Spleen (tissue), 11 donors: ENCODE data around the gene MAST4. TPM values are rescaled to one million over a fixed set of nuclear protein-coding genes. Genes with fewer than 3 reads are reported as not detected.

ENCODE experiments used
- DNase-seq: peaks from one replicate; pipeline ENCODE4 v3.0.0-alpha.2; 2020
- H3K27ac ChIP-seq, 8 donors: fragments of 200-600 bp; sonication (generic) in 7 of 8; 1 replicate in 4 of 8; 2 replicates in 4 of 8; pipeline versions ENCODE4 v1.5.0 to v1.8.0; 2016 to 2021; ENCODE audit warnings: inconsistent platforms in 4 of 8, mild to moderate bottlenecking in 4 of 8, moderate library complexity in 1 of 8
- H3K27me3 ChIP-seq, 7 donors: fragments of 200-600 bp; sonication (generic) in 6 of 7; replicated peaks in 1 of 7; 1 replicate in 4 of 7; 2 replicates in 3 of 7; pipeline versions ENCODE4 v1.5.0 to v1.8.0; 2016 to 2021; ENCODE audit warnings: inconsistent platforms in 3 of 7, mild to moderate bottlenecking in 1 of 7
- H3K36me3 ChIP-seq, 6 donors: fragments of 200-600 bp; sonication (generic) in 5 of 6; 1 replicate in 4 of 6; 2 replicates in 2 of 6; pipeline versions ENCODE4 v1.5.0 to v1.8.0; 2016 to 2021; ENCODE audit warnings: inconsistent platforms in 2 of 6
- H3K4me1 ChIP-seq, 6 donors: fragments of 200-600 bp; sonication (generic) in 5 of 6; 1 replicate in 3 of 6; 2 replicates in 3 of 6; pipeline versions ENCODE4 v1.5.0 to v1.8.0; 2016 to 2021; ENCODE audit warnings: inconsistent platforms in 3 of 6
- H3K4me3 ChIP-seq, 8 donors: fragments of 200-600 bp; sonication (generic) in 7 of 8; 1 replicate in 4 of 8; 2 replicates in 4 of 8; pipeline versions ENCODE4 v1.5.0 to v1.8.0; 2016 to 2021; ENCODE audit warnings: inconsistent platforms in 4 of 8, mild to moderate bottlenecking in 4 of 8, moderate library complexity in 2 of 8
- H3K9me3 ChIP-seq, 8 donors: fragments of 200-600 bp; sonication (generic) in 7 of 8; 1 replicate in 4 of 8; 2 replicates in 4 of 8; pipeline versions ENCODE4 v1.5.0 to v1.8.0; 2016 to 2021; ENCODE audit warnings: inconsistent platforms in 4 of 8
- CTCF ChIP-seq, 11 experiments: fragments of 200-600 bp in 7 of 11; fragments of 450-650 bp in 4 of 11; sonication (generic) in 4 of 11; IDR thresholded peaks in 8 of 11; conservative IDR thresholded peaks in 3 of 11; 1 replicate in 7 of 11; 2 replicates in 4 of 11; pipeline versions ENCODE4 v1.4.0 to v1.8.0; 2016 to 2021; ENCODE audit warnings: antibody characterized with exemption in 11 of 11, inconsistent platforms in 4 of 11, mild to moderate bottlenecking in 1 of 11
- POLR2A ChIP-seq, 3 donors: fragments of 450-650 bp; IDR thresholded peaks; one replicate each; pipeline ENCODE4 v1.5.1; 2017; ENCODE audit warnings: antibody characterized with exemption in 3 of 3, mild to moderate bottlenecking in 1 of 3
- POLR2AphosphoS5 ChIP-seq, 3 donors: sonication (generic); formaldehyde crosslinking; IDR thresholded peaks; one replicate each; pipeline ENCODE4 v1.5.1; 2017; ENCODE audit warnings: antibody characterized with exemption in 3 of 3
- WGBS, 5 donors: extraction: QIAGEN DNeasy Blood & Tissue Kit in 3 of 5; methylation state at CpG; one replicate each; pipeline versions ENCODE4 v1.1.5 to v1.1.7; 2013 to 2018; 5-methylcytosine and 5-hydroxymethylcytosine counted together
- intact Hi-C: fragments of 100-400 bp; cut with DNase I; formaldehyde crosslinking; loops from one replicate; pipeline ENCODE4 v1.15.0; 2023; ENCODE audit warnings: low total_unique reads
- polyA plus RNA-seq, 3 donors: library from polyadenylated mRNA; stranded (reverse); fragments of 200-250 nt; gene quantifications; one replicate each; pipeline ENCODE4 v1.2.1, GENCODE V29; 2013
- total RNA-seq, 7 donors: library from RNA; depleted of rRNA in 3 of 7; stranded (reverse); fragments of >200 nt in 3 of 7; fragmentation: NEBNext Ultra II Directional in 4 of 7; extraction: Animal tissue kit (Norgen Biotek cat#: 25700) in 4 of 7; gene quantifications; one replicate each; pipeline versions ENCODE4 v1.1.0 to v1.2.1, GENCODE V29; 2016 to 2021
- donor health status: healthy with polysubstance abuse.
- donor health status: DM: no; HTN: no; CAD: no; lungs with moderate emphysema.
- donor health status: DM: no; HTN: no; CAD: no.
- donor health status: Bipolar disorder and iron deficiency.
- donor health status: healthy.
- donor health status: DM: no; HTN: no; CAD: no.
- donor health status: DM: yes; HTN: yes; CAD: no.

Gene MAST4
- total and polyA plus RNA-seq, 10 donors = 2.5 to 43.7 (median 25.4) TPM

GRCh38 chr5:67045816-67046740, 449.9 kb downstream of the MAST4 start:
- no peak overlapping the region for H3K4me3 ChIP-seq
- H3K27ac ChIP-seq = no peak overlapping the region
- H3K27me3 ChIP-seq = no peaks in the 10 kb centered on the region
- peaks cover 0 to 15% (median 5%) of the 10 kb centered on the region in 6 donors for H3K4me1 ChIP-seq
- DNase-seq = no peak
- 89 to 93% (median 91%) methylated on average over 6 of the region's 6 CpGs for WGBS, 5 donors
- no peaks in the 10 kb centered on the region for H3K36me3 ChIP-seq
- no peak for TF ChIP-seq POLR2AphosphoS5 (IDR thresholded peaks at IDR 0.05)
- no peak for TF ChIP-seq POLR2A (IDR thresholded peaks at IDR 0.05)
- TF ChIP-seq CTCF (IDR thresholded peaks at IDR 0.05 in 8 of 11, conservative IDR thresholded peaks at IDR 0.05 in 3 of 11) = no peak
- H3K9me3 ChIP-seq = no peaks in the 10 kb centered on the region
- intact Hi-C loops = no loop called here

GRCh38 chr5:67047160-67047559, 451.0 kb downstream of the MAST4 start:
- 61 to 89% (median 69%) methylated on average over 1 of the region's 1 CpG for whole genome bisulfite sequencing, 5 donors
- H3K9me3 ChIP-seq = no peaks in the 10 kb centered on the region
- no peaks in the 10 kb centered on the region for H3K36me3 ChIP-seq
- no peak overlapping the region for H3K4me3 ChIP-seq
- no peak for DNase-seq
- TF ChIP-seq POLR2A (IDR thresholded peaks at IDR 0.05) (no peak), POLR2AphosphoS5 (IDR thresholded peaks at IDR 0.05) (peak in 1 of 3 donors; percentile 12), CTCF (IDR thresholded peaks at IDR 0.05 in 8 of 11, conservative IDR thresholded peaks at IDR 0.05 in 3 of 11) (no peak)
- H3K27me3 ChIP-seq = no peaks in the 10 kb centered on the region
- H3K4me1 ChIP-seq = peaks cover 0 to 13% (median 4%) of the 10 kb centered on the region in 6 donors
- intact Hi-C loops = no loop called here
- H3K27ac ChIP-seq = no peak overlapping the region

GRCh38 chr5:67047616-67048015, 451.4 kb downstream of the MAST4 start:
- no peak for TF ChIP-seq CTCF (IDR thresholded peaks at IDR 0.05 in 8 of 11, conservative IDR thresholded peaks at IDR 0.05 in 3 of 11)
- no peak for TF ChIP-seq POLR2AphosphoS5 (IDR thresholded peaks at IDR 0.05)
- TF ChIP-seq POLR2A (IDR thresholded peaks at IDR 0.05) = no peak
- Histone ChIP-seq H3K9me3 (no peaks in the 10 kb centered on the region), H3K4me3 (no peak overlapping the region), H3K27me3 (no peaks in the 10 kb centered on the region), H3K4me1 (peaks cover 0 to 9% (median 1%) of the 10 kb centered on the region in 6 donors), H3K36me3 (no peaks in the 10 kb centered on the region), H3K27ac (no peak overlapping the region)
- intact Hi-C loops = no loop called here
- DNase-seq = no peak
- WGBS, 5 donors = 59 to 96% (median 82%) methylated on average over 2 of the region's 2 CpGs

GRCh38 chr5:67050125-67050524, 453.9 kb downstream of the MAST4 start:
- H3K27me3 ChIP-seq = no peaks in the 10 kb centered on the region
- peaks cover 0 to 7% (median 0%) of the 10 kb centered on the region in 6 donors for H3K36me3 ChIP-seq
- intact Hi-C loops = no loop called here
- DNase-seq = no peak
- no peaks in the 10 kb centered on the region for H3K9me3 ChIP-seq
- 77 to 88% (median 85%) methylated on average over 4 of the region's 4 CpGs for WGBS, 5 donors
- no peak overlapping the region for H3K27ac ChIP-seq
- H3K4me3 ChIP-seq = no peak overlapping the region
- peaks cover 0 to 7% (median 0%) of the 10 kb centered on the region in 6 donors for H3K4me1 ChIP-seq
- TF ChIP-seq CTCF (IDR thresholded peaks at IDR 0.05 in 8 of 11, conservative IDR thresholded peaks at IDR 0.05 in 3 of 11) (no peak), POLR2A (IDR thresholded peaks at IDR 0.05) (no peak), POLR2AphosphoS5 (IDR thresholded peaks at IDR 0.05) (no peak)
